Calu3 (cell line): Measurements from ENCODE around the gene CYB5B. TPM values are rescaled to one million over a fixed set of nuclear protein-coding genes. Genes with fewer than 3 reads are reported as not detected.
A peak's percentile ranks its signal among the peaks of the same experiment; 100 is the strongest.

Experiments used
- Bru-seq: library from RNA; stranded (reverse); fragments of 400-500 nt; gene quantifications from one replicate; lab custom pipeline; 2021; lab: Mats Ljungman, UMichigan
- BruChase-seq, 2 experiments: library from RNA; stranded (reverse); fragments of 400-500 nt; gene quantifications; one replicate each; lab custom pipeline; 2021; lab: Mats Ljungman, UMichigan
- BruUV-seq: library from RNA; stranded (reverse); fragments of 400-500 nt; replicated peaks from 2 replicates; lab custom pipeline; 2021; lab: Mats Ljungman, UMichigan
- CTCF ChIA-PET: fragments of 300-600 bp; sonication (Branson Sonifier 250); formaldehyde crosslinking; loops from one replicate; lab custom pipeline; 2022; ENCODE audit warnings: antibody characterized with exemption; lab: Charles Lee
- DNase-seq: peaks from one replicate; pipeline ENCODE4 v3.0.0; 2022
- H3K27ac Mint-ChIP-seq: one replicate; pipeline ENCODE4 v1.8.0; 2022; ENCODE audit warnings: mixed read lengths; ENCODE audit not compliant: unreplicated experiment
- H3K27me3 Mint-ChIP-seq: one replicate; pipeline ENCODE4 v1.8.0; 2022; ENCODE audit warnings: mixed read lengths; ENCODE audit not compliant: unreplicated experiment
- H3K36me3 Mint-ChIP-seq: one replicate; pipeline ENCODE4 v1.8.0; 2022; ENCODE audit warnings: mild to moderate bottlenecking, moderate library complexity, mixed read lengths; ENCODE audit not compliant: insufficient read depth, unreplicated experiment
- H3K4me1 Mint-ChIP-seq: one replicate; pipeline ENCODE4 v1.8.0; 2022; ENCODE audit warnings: mild to moderate bottlenecking, low read depth, mixed read lengths; ENCODE audit not compliant: unreplicated experiment
- H3K4me3 Mint-ChIP-seq: one replicate; pipeline ENCODE4 v1.8.0; 2022; ENCODE audit warnings: mild to moderate bottlenecking, low read depth, moderate library complexity, mixed read lengths; ENCODE audit not compliant: unreplicated experiment
- H3K9me3 Mint-ChIP-seq: one replicate; pipeline ENCODE4 v1.8.0; 2022; ENCODE audit warnings: low read depth, mixed read lengths; ENCODE audit not compliant: unreplicated experiment
- CTCF ChIP-seq: fragments of 200-600 bp; IDR thresholded peaks from one replicate; pipeline ENCODE4 v1.8.0; 2022; ENCODE audit warnings: antibody characterized with exemption; ENCODE audit not compliant: unreplicated experiment
- intact Hi-C: fragments of 100-400 bp; cut with micrococcal nuclease; formaldehyde crosslinking; loops from one replicate; pipeline ENCODE4 v1.10.0; 2022; ENCODE audit not compliant: unreplicated experiment
- long read RNA-seq: library from polyadenylated mRNA; stranded (forward); transcript quantifications from one replicate; pipeline ENCODE4 v2.0.0, GENCODE V29; 2022
- total RNA-seq: library from RNA; stranded (reverse); gene quantifications from 2 replicates; pipeline ENCODE4 v1.2.3, GENCODE V29; 2022

CYB5B gene
- 177 and 179 TPM in 2 replicates for total RNA-seq
- percentile 96 among the genes with signal in this experiment for Bru-seq, nascent RNA
- BruChase-seq, experiment 1, labeled RNA remaining after a 6-hour chase, result percentile 91 among the genes with signal in this experiment
- BruChase-seq, experiment 2, labeled RNA remaining after a 2-hour chase, result percentile 89 among the genes with signal in this experiment
- long read RNA-seq, full-length matches to known transcripts, result 189 of 211 reads
- long read RNA-seq, partial matches to known transcripts, result 0 of 211 reads
- long read RNA-seq, other reads (novel, unspliced or antisense), result 22 of 211 reads

GRCh38 chr16:69424053-69424934 lies at the start of gene CYB5B:
Gene CYB5B, plus strand, starts transcription at chr16:69424619. Its CDS starts 65 bp downstream, at chr16:69424684.
- Mint-ChIP-seq H3K4me3 (peak within 1 kb of the TSS; percentile 91), H3K36me3 (peaks cover 61% of the 10 kb centered on the region), H3K27me3 (no peaks in the 10 kb centered on the region), H3K9me3 (peaks cover 7% of the 10 kb centered on the region), H3K27ac (peak within 1 kb of the TSS; percentile 97), H3K4me1 (no peaks in the 10 kb centered on the region)
- DNase-seq, result peak; percentile 95
- CTCF ChIA-PET, result interaction anchor here (1.3 kb wide), 1 partner anchor 26 kb away, joined by 4 read pairs; no protein-coding TSS in a partner anchor
- BruUV-seq, result no TSS peak
- TF ChIP-seq CTCF, result no peak
- intact Hi-C loops, result loop anchor here (2.0 kb wide), 1 partner anchor 27 kb away; no protein-coding TSS in a partner anchor

- Mint-ChIP-seq H3K36me3 (peaks cover 45% of the 10 kb centered on the region), H3K27me3 (no peaks in the 10 kb centered on the region), H3K4me3 (no peak overlapping the region), H3K9me3 (no peaks in the 10 kb centered on the region), H3K27ac (no peak overlapping the region), H3K4me1 (no peaks in the 10 kb centered on the region)
- no peak for TF ChIP-seq CTCF
- no peak for DNase-seq
- CTCF ChIA-PET, result no interaction called here
- intact Hi-C loops, result no loop called here
- no TSS peak for BruUV-seq
Observed at GRCh38 chr16:69376393-69377059, 47.9 kb upstream of the CYB5B start.

GRCh38 chr16:69378036-69378435 lies 46.4 kb upstream of the CYB5B start:
- no peak for TF ChIP-seq CTCF
- BruUV-seq, result no TSS peak
- Mint-ChIP-seq H3K27me3 (no peaks in the 10 kb centered on the region), H3K9me3 (no peaks in the 10 kb centered on the region), H3K36me3 (peaks cover 50% of the 10 kb centered on the region), H3K4me1 (no peaks in the 10 kb centered on the region), H3K27ac (no peak overlapping the region), H3K4me3 (no peak overlapping the region)
- DNase-seq, result no peak
- intact Hi-C loops, result no loop called here
- CTCF ChIA-PET, result interaction anchor here (0.6 kb wide), 1 partner anchor 1988 kb away, joined by 4 read pairs; no protein-coding TSS in a partner anchor

- CTCF ChIA-PET, result interaction anchor here (0.6 kb wide), 2 partner anchors 369 to 1988 kb away, joined by 4 to 6 read pairs; no protein-coding TSS in a partner anchor
- Mint-ChIP-seq H3K4me3 (no peak overlapping the region), H3K9me3 (no peaks in the 10 kb centered on the region), H3K36me3 (peaks cover 56% of the 10 kb centered on the region), H3K27me3 (no peaks in the 10 kb centered on the region), H3K27ac (no peak overlapping the region), H3K4me1 (peaks cover 5% of the 10 kb centered on the region)
- intact Hi-C loops, result no loop called here
- TF ChIP-seq CTCF, result no peak
- BruUV-seq, result no TSS peak
- DNase-seq, result no peak
Observed at GRCh38 chr16:69378760-69379159, 45.7 kb upstream of the CYB5B start.
